AG09319 (cell line): ENCODE results near the gene SBK1.
"Not testable (repeated sequence)": the region's sequence is repeated elsewhere in the genome, so short reads cannot be mapped to it uniquely, and the experiment has no call there.

Experiments used
- DNase-seq: peaks from one replicate; pipeline ENCODE4 v3.0.0-alpha.2; 2010; ENCODE audit warnings: low read depth; ENCODE audit errors: extremely low read depth
- CTCF ChIP-seq: IDR thresholded peaks from 2 replicates; pipeline ENCODE4 v1.5.1; 2011; ENCODE audit warnings: low read depth, mild to moderate bottlenecking, inconsistent platforms, low read length, moderate library complexity

The SBK1 gene

GRCh38 chr16:28321700-28322411 lies 29.5 kb downstream of the SBK1 start:
- TF ChIP-seq CTCF: peak; percentile 82
- DNase-seq: no peak

GRCh38 chr16:28324235-28324886 lies 32.0 kb downstream of the SBK1 start:
- TF ChIP-seq CTCF: no peak
- DNase-seq: no peak

- TF ChIP-seq CTCF: no peak
- DNase-seq: no peak
Observed at GRCh38 chr16:28324887-28325279, 32.6 kb downstream of the SBK1 start.

- TF ChIP-seq CTCF: peak; percentile 68
- no peak for DNase-seq
Observed at GRCh38 chr16:28326881-28327610, 34.7 kb downstream of the SBK1 start.

- not testable (repeated sequence) for DNase-seq
Observed at GRCh38 chr16:28330232-28330631, 37.9 kb downstream of the SBK1 start.

- DNase-seq: not testable (repeated sequence)
Observed at GRCh38 chr16:28330981-28331380, 38.7 kb downstream of the SBK1 start.

GRCh38 chr16:28332632-28333031 lies 40.3 kb downstream of the SBK1 start:
- DNase-seq: not testable (repeated sequence)

GRCh38 chr16:28335678-28336077 lies 43.4 kb downstream of the SBK1 start:
- DNase-seq: not testable (repeated sequence)

GRCh38 chr16:28336940-28337710 lies 44.8 kb downstream of the SBK1 start:
- not testable (repeated sequence) for DNase-seq

GRCh38 chr16:28338230-28338629 lies 45.9 kb downstream of the SBK1 start:
- DNase-seq: not testable (repeated sequence)

GRCh38 chr16:28362600-28362999 lies 70.3 kb downstream of the SBK1 start:
- not testable (repeated sequence) for DNase-seq

GRCh38 chr16:28363408-28363807 lies 71.1 kb downstream of the SBK1 start, which contains the start of gene NPIPB6:
Gene NPIPB6, minus strand, starts transcription at chr16:28363508. Its CDS starts 686 bp downstream, at chr16:28362822.
- not testable (repeated sequence) for DNase-seq

GRCh38 chr16:28364268-28365173 lies 72.2 kb downstream of the SBK1 start:
- not testable (repeated sequence) for DNase-seq
